GM19025 (cell line): Measurements from ENCODE around the gene ADAM12.

ENCODE experiments used
- ATAC-seq: cut with Tn5 transposase; IDR thresholded peaks from one replicate; pipeline ENCODE4 v1.9.1; 2021; ENCODE audit warnings: mild to moderate bottlenecking, low read depth, moderate library complexity; ENCODE audit not compliant: unreplicated experiment

Gene ADAM12

DNA sequence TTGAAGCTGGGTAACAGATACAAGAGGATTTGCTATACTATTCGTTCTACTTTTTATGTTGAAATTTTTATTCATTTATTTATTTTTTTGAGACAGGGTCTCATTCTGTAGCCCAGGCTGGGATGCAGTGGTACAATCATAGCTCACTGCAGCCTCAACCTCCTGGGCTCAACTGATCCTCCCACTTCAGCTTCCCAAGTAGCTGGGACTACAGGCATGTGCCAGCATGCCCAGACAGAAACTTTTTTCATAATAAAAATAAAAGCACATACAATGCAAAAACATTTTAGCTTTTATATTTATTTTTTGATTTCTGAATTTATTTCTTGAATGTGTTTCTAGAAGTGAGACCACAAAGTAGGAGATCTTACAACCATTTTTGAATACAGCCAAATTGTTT is 420.7 kb downstream of the ADAM12 start:
- ATAC-seq = no peak

DNA sequence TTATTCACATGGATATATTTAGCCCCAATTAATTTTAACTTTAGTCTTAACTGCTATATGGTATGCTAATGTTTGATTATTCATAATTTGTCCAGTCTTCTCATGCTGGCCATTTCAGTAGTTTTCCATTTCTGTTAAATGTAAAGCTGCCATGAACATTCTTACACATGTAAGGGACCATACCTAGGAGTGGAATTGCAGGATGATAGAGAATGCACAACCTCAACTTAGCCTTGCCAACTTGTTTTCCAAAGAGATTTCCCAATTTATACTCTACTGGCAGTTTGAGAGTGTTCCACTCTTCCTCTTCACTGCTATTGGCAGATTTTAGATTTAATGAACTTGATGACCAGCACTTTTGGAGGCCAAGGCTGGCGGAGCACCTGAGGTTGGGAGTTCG is 423.7 kb downstream of the ADAM12 start:
- no peak for ATAC-seq
